HepG2 (cell line): ENCODE results near the gene VAMP5. TPM values are rescaled to one million over a fixed set of nuclear protein-coding genes. Genes with fewer than 3 reads are reported as not detected.
A peak's percentile ranks its signal among the peaks of the same experiment; 100 is the strongest.

Experiments
- ARNT ChIP-seq: fragments of 450-650 bp; IDR thresholded peaks from 2 replicates; pipeline ENCODE4 v1.6.1; 2017
- ARNTL ChIP-seq: sonication (generic); formaldehyde crosslinking; IDR thresholded peaks from 2 replicates; pipeline ENCODE4 v1.4.0; 2020; ENCODE audit warnings: mild to moderate bottlenecking, missing genetic modification reagents
- CEBPG ChIP-seq: IDR thresholded peaks from 2 replicates; pipeline ENCODE4 v1.6.1; 2016
- DR1 ChIP-seq: sonication (generic); formaldehyde crosslinking; IDR thresholded peaks from 2 replicates; pipeline ENCODE4 v1.8.0; 2021; ENCODE audit warnings: mild to moderate bottlenecking, missing genetic modification reagents, inconsistent platforms
- GABPA ChIP-seq, 2 experiments: IDR thresholded peaks; 2 replicates each; pipeline ENCODE4 v1.6.1; 2011 to 2016; ENCODE audit warnings: low read depth in 2 of 2, low read length in 1 of 2, missing biosample characterization in 1 of 2, missing genetic modification characterization in 1 of 2
- GZF1 ChIP-seq: sonication (generic); formaldehyde crosslinking; IDR thresholded peaks from 2 replicates; pipeline ENCODE4 v1.5.1; 2020; ENCODE audit warnings: mild to moderate bottlenecking, missing genetic modification reagents
- HNRNPL ChIP-seq: fragments of 200-400 bp; formaldehyde crosslinking; IDR thresholded peaks from 2 replicates; pipeline ENCODE4 v1.6.1; 2017; ENCODE audit warnings: mild to moderate bottlenecking, low read depth, low read length
- ISX ChIP-seq: sonication (generic); formaldehyde crosslinking; conservative IDR thresholded peaks from 2 replicates; pipeline ENCODE4 v1.5.0; 2020; ENCODE audit warnings: missing genetic modification reagents
- KLF16 ChIP-seq, 2 experiments: sonication (generic) in 1 of 2; formaldehyde crosslinking in 1 of 2; IDR thresholded peaks; 2 replicates each; pipeline versions ENCODE4 v1.6.1 to v1.8.0; 2016 to 2023; ENCODE audit warnings: missing genetic modification reagents in 2 of 2, missing compliant biosample characterization in 1 of 2
- NCOA5 ChIP-seq: sonication (generic); formaldehyde crosslinking; IDR thresholded peaks from 2 replicates; pipeline ENCODE4 v1.4.0; 2020; ENCODE audit warnings: missing genetic modification reagents
- NONO ChIP-seq, 2 experiments: fragments of 450-650 bp in 1 of 2; sonication (generic) in 1 of 2; formaldehyde crosslinking in 1 of 2; IDR thresholded peaks in 1 of 2; conservative IDR thresholded peaks in 1 of 2; 2 replicates each; pipeline versions ENCODE4 v1.6.1 to v1.8.0; 2017 to 2022; ENCODE audit warnings: mild to moderate bottlenecking in 1 of 2, missing genetic modification reagents in 1 of 2, moderate library complexity in 1 of 2
- PBX3 ChIP-seq: sonication (generic); formaldehyde crosslinking; IDR thresholded peaks from 2 replicates; pipeline ENCODE4 v1.8.1; 2023; ENCODE audit warnings: missing genetic modification reagents, inconsistent platforms, borderline replicate concordance
- PLSCR1 ChIP-seq: sonication (generic); formaldehyde crosslinking; IDR thresholded peaks from 2 replicates; pipeline ENCODE4 v1.5.0; 2020; ENCODE audit warnings: missing genetic modification reagents, mild to moderate bottlenecking, borderline replicate concordance
- RNF2 ChIP-seq: fragments of 450-650 bp; conservative IDR thresholded peaks from 2 replicates; pipeline ENCODE4 v1.6.1; 2016; ENCODE audit warnings: low read depth
- TOPORS ChIP-seq: sonication (generic); formaldehyde crosslinking; IDR thresholded peaks from 2 replicates; pipeline ENCODE4 v1.8.0; 2023; ENCODE audit warnings: mild to moderate bottlenecking, missing genetic modification reagents
- ZFP36L1 ChIP-seq: sonication (generic); formaldehyde crosslinking; IDR thresholded peaks from 2 replicates; pipeline ENCODE4 v1.8.0; 2022; ENCODE audit warnings: mild to moderate bottlenecking, missing genetic modification reagents, moderate library complexity
- ZKSCAN1 ChIP-seq: fragments of 150-350 bp; IDR thresholded peaks from 2 replicates; pipeline ENCODE4 v1.6.1; 2014; ENCODE audit warnings: low read length
- ZNF12 ChIP-seq: sonication (generic); formaldehyde crosslinking; IDR thresholded peaks from 2 replicates; pipeline ENCODE4 v1.5.0; 2020; ENCODE audit warnings: missing genetic modification reagents
- ZNF180 ChIP-seq: sonication (generic); formaldehyde crosslinking; IDR thresholded peaks from 2 replicates; pipeline ENCODE4 v1.4.0; 2020; ENCODE audit warnings: low read depth, missing genetic modification reagents, borderline replicate concordance
- ZNF572 ChIP-seq: sonication (generic); formaldehyde crosslinking; IDR thresholded peaks from 2 replicates; pipeline ENCODE4 v1.5.1; 2020; ENCODE audit warnings: mild to moderate bottlenecking, missing genetic modification reagents
- ZNF615 ChIP-seq: sonication (generic); formaldehyde crosslinking; IDR thresholded peaks from 2 replicates; pipeline ENCODE4 v1.5.0; 2020; ENCODE audit warnings: mild to moderate bottlenecking, missing genetic modification reagents, borderline replicate concordance
- ZNF746 ChIP-seq: sonication (generic); formaldehyde crosslinking; IDR thresholded peaks from 2 replicates; pipeline ENCODE4 v1.8.0; 2022; ENCODE audit warnings: mild to moderate bottlenecking, missing genetic modification reagents
- ZSCAN9 ChIP-seq: IDR thresholded peaks from 2 replicates; pipeline ENCODE4 v1.6.1; 2016; ENCODE audit warnings: borderline replicate concordance
- polyA plus RNA-seq, 8 experiments: library from polyadenylated mRNA; depleted of rRNA in 3 of 8; stranded (reverse) in 7 of 8; unstranded in 1 of 8; fragments of >200 nt; fragmentation: Illumina TruSeq in 4 of 8; extraction: Trizol in 4 of 8; gene quantifications; 2 replicates each; pipeline versions ENCODE4 v1.2.1 to v1.2.3, GENCODE V29; 2011 to 2016; ENCODE audit warnings: low read depth in 4 of 8, missing spikeins in 1 of 8, mixed read lengths in 1 of 8; ENCODE audit not compliant: insufficient read depth in 1 of 8
- total RNA-seq, 5 experiments: library from RNA; depleted of rRNA; stranded (reverse); fragments of >200 nt; fragmentation: Illumina TruSeq; extraction: Trizol; gene quantifications; 2 replicates each; pipeline ENCODE4 v1.2.3, GENCODE V29; 2016; ENCODE audit warnings: low read depth in 1 of 5
- TF ChIP-seq, protein P1 (sequence below): IDR thresholded peaks from 2 replicates; pipeline ENCODE4 v1.6.1; 2016; ENCODE audit warnings: missing genetic modification reagents, missing compliant biosample characterization
- TF ChIP-seq, protein P2 (sequence below): sonication (generic); formaldehyde crosslinking; conservative IDR thresholded peaks from 2 replicates; pipeline ENCODE4 v1.8.0; 2022; ENCODE audit warnings: missing genetic modification reagents
- TF ChIP-seq, protein P3 (sequence below): sonication (generic); formaldehyde crosslinking; IDR thresholded peaks from 2 replicates; pipeline ENCODE4 v1.5.0; 2020; ENCODE audit warnings: missing genetic modification reagents, mild to moderate bottlenecking, borderline replicate concordance
- TF ChIP-seq, protein P4 (sequence below): sonication (generic); formaldehyde crosslinking; IDR thresholded peaks from 2 replicates; pipeline ENCODE4 v1.8.0; 2022; ENCODE audit warnings: mild to moderate bottlenecking, missing genetic modification reagents, moderate library complexity

Gene VAMP5
- total and polyA plus RNA-seq, 2 of the 13 experiments (the other 11 are each of a cell fraction or from before 2014, with no cell fraction given): 7.2 to 56.7 TPM

DNA sequence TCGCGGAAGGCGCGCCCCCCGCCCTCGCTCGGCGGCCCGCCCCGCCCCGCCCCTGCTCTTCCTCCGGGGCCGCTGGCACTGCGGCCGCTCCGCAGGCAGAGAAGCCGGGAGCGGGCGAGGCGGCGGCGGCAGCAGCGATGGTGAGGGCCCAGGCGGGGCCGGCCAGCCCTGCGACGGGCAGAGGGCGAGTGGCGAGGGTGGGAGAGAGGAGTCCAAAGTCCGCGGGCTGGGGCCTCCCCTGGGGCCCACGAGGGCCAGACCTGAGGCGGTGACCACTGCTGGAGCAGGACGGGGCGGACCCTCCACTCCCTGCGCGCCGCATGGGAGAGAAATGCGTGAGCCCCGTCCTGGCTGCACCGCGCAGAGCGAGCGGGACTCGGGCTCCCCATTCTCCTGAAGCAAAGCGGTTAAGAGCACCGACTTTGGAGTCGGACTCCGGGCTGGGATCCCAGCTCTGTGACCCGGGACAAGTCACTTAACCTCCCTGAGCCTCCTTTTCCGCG, at the start of gene VAMP5 (continued):
- no peak for TF ChIP-seq PLSCR1 (CRISPR knock-in tag)
- peak; percentile 80 for TF ChIP-seq TOPORS (CRISPR knock-in tag)
- peak; percentile 50; the same call in 1 of the 2 replicates for TF ChIP-seq CEBPG (CRISPR knock-in tag)
- no peak for TF ChIP-seq ARNT
- peak; percentile 62; the same call in 1 of the 2 replicates for TF ChIP-seq PBX3
- peak; percentile 85 for TF ChIP-seq ISX
- TF ChIP-seq, protein P1, sequence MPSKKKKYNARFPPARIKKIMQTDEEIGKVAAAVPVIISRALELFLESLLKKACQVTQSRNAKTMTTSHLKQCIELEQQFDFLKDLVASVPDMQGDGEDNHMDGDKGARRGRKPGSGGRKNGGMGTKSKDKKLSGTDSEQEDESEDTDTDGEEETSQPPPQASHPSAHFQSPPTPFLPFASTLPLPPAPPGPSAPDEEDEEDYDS (CRISPR knock-in tag): peak; percentile 54
- peak; percentile 68; the same call in 1 of the 2 replicates for TF ChIP-seq ZSCAN9
- TF ChIP-seq ZFP36L1 (CRISPR knock-in tag): peak; percentile 87
- no peak for TF ChIP-seq GABPA (IDR thresholded peaks at IDR 0.05; ENCODE audit: low read depth, low read length)
- no peak for TF ChIP-seq GABPA (CRISPR knock-in tag; IDR thresholded peaks at IDR 0.05; ENCODE audit: low read depth)
- TF ChIP-seq ARNTL (CRISPR knock-in tag): peak; percentile 88
- TF ChIP-seq ZNF12 (CRISPR knock-in tag): peak; percentile 48; the same call in 1 of the 2 replicates
- no peak for TF ChIP-seq NCOA5 (CRISPR knock-in tag)
- TF ChIP-seq ZNF180 (CRISPR knock-in tag): no peak
- TF ChIP-seq, protein P2, sequence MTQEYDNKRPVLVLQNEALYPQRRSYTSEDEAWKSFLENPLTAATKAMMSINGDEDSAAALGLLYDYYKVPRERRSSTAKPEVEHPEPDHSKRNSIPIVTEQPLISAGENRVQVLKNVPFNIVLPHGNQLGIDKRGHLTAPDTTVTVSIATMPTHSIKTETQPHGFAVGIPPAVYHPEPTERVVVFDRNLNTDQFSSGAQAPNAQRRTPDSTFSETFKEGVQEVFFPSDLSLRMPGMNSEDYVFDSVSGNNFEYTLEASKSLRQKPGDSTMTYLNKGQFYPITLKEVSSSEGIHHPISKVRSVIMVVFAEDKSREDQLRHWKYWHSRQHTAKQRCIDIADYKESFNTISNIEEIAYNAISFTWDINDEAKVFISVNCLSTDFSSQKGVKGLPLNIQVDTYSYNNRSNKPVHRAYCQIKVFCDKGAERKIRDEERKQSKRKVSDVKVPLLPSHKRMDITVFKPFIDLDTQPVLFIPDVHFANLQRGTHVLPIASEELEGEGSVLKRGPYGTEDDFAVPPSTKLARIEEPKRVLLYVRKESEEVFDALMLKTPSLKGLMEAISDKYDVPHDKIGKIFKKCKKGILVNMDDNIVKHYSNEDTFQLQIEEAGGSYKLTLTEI (CRISPR knock-in tag): no peak
- TF ChIP-seq DR1 (CRISPR knock-in tag): no peak; the same call in 1 of the 2 replicates
- TF ChIP-seq ZNF746 (CRISPR knock-in tag): peak; percentile 100
- TF ChIP-seq, protein P3, sequence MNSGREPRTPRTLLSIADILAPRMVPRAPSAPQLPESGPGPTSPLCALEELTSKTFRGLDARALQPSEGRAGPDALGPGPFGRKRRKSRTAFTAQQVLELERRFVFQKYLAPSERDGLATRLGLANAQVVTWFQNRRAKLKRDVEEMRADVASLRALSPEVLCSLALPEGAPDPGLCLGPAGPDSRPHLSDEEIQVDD (CRISPR knock-in tag): peak; percentile 77; the same call in 1 of the 2 replicates
- peak in 1 of 2 experiments; percentile 63; a peak in 2 of 4 replicates for TF ChIP-seq KLF16 (CRISPR knock-in tag; IDR thresholded peaks at IDR 0.05)
- TF ChIP-seq GZF1 (CRISPR knock-in tag): peak; percentile 92; the same call in 1 of the 2 replicates
- TF ChIP-seq HNRNPL: peak; percentile 91
- TF ChIP-seq, protein P4, sequence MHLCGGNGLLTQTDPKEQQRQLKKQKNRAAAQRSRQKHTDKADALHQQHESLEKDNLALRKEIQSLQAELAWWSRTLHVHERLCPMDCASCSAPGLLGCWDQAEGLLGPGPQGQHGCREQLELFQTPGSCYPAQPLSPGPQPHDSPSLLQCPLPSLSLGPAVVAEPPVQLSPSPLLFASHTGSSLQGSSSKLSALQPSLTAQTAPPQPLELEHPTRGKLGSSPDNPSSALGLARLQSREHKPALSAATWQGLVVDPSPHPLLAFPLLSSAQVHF (CRISPR knock-in tag): no peak
- TF ChIP-seq NONO (IDR thresholded peaks at IDR 0.05): no peak
- TF ChIP-seq NONO (CRISPR knock-in tag; conservative IDR thresholded peaks at IDR 0.05): peak; percentile 89
- TF ChIP-seq ZNF615 (CRISPR knock-in tag): no peak
- TF ChIP-seq ZNF572 (CRISPR knock-in tag): no peak
- no peak; the same call in 1 of the 2 replicates for TF ChIP-seq RNF2
- TF ChIP-seq ZKSCAN1: no peak
